COR-L47 (cell line): ENCODE data around the gene BORCS6.

Experiments used
- DNase-seq: peaks from one replicate; lab custom pipeline; 2025; lab: John Stamatoyannopoulos, UW

BORCS6 gene

GRCh38 chr17:8154608-8155155 is 35.3 kb downstream of the BORCS6 start:
- no peak for DNase-seq

- DNase-seq = peak; percentile 34
Observed at GRCh38 chr17:8153957-8154607, 35.9 kb downstream of the BORCS6 start.

GRCh38 chr17:8153525-8153956 is 36.4 kb downstream of the BORCS6 start:
- no peak for DNase-seq

DNA sequence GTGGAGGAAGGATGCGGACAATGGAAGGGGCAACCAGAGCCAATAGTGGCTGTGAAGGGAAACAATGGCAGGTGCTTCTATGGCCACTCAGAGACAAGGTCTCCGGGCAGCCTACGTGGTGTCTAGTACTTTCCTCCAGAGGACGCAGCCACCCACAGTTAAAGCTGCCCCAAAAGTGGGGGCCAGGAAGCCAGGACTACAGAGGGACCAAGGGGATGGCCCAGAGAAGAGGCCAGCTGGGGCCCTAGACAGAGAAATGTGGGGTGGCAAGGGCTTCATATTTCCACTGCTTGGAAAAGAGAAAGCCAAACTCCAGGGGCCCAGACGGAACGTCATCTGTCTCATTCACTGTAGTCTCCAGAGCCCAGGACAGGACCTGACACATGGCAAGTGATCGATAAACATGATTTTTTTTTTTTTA is 36.9 kb downstream of the BORCS6 start:
- no peak for DNase-seq

GRCh38 chr17:8152112-8152775 is 37.7 kb downstream of the BORCS6 start, which contains the start of gene PER1:
Gene PER1, minus strand, starts transcription at chr17:8152404. Its CDS starts 1,698 bp downstream, at chr17:8150706.
- peak; percentile 79 for DNase-seq

- no peak for DNase-seq
Observed at GRCh38 chr17:8151641-8152111, 38.3 kb downstream of the BORCS6 start.

DNA sequence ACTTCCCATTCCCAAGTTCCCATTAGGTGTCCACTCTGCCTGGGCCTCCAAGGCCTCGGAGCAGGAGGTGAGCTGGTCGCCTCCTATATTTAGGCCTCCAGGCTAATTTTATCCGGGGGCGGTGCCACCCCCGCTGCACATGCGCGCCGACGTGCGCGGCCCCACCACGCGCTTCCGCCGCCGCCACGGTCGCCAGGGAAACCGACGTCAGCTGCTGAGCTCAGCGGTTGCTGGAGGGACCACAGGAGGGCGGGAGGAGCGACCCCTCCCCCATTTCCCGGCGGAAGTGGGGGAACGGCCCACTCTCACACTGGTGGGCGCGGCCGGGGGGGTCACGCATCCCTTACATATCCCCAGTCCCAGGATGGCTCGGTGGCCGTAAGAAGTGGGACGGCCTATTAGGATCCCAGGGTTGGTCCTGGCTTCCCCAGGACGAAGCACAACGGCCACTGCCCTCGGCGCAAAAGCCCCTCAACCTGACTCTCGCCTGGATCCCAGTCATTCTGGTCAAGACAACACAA is 38.8 kb downstream of the BORCS6 start:
- DNase-seq = peak; percentile 42

DNA sequence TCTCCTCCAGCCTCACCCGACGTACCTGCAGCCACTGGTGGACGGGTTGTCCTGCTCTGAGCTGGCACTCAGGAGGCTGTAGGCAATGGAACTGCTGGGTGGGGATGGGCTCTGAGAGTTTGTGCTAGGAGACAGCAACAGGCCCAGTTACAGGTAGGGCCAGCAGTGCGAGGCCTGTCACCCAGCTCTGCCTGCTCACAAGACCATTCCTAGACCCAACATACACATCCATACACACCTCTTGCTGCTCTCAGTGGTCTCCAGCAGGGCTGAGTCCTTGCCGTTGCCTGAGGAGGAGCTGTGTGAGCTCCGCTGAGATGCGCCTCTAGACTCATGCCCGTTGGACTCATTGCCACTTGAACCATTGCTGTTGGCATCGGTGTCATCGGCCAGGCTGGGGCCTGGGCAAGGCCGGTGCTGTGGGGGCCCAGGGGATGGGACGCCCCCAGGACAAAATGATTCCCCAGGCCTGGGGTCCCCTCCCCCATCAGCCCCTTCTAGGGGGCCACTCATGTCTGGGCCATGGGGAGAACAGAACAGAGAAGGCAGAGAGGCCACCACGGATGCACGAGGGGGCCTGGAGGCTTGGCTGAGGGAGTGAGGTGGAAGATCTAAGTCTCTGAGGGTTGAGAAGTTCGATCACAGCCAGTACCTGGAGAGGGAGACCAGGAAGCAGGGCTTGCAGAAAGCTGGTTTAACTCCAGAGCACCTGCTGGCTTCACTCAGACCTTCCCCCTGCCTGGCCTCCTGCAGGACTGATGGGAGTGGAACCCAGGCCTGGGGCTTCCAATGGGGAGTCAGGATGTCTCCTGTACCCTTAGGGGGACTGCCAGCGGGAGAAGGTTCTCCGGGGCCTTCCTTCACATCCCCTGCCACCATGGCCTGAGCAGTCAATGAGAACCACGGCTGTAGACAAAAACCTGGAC is 39.5 kb downstream of the BORCS6 start:
- no peak for DNase-seq

DNA sequence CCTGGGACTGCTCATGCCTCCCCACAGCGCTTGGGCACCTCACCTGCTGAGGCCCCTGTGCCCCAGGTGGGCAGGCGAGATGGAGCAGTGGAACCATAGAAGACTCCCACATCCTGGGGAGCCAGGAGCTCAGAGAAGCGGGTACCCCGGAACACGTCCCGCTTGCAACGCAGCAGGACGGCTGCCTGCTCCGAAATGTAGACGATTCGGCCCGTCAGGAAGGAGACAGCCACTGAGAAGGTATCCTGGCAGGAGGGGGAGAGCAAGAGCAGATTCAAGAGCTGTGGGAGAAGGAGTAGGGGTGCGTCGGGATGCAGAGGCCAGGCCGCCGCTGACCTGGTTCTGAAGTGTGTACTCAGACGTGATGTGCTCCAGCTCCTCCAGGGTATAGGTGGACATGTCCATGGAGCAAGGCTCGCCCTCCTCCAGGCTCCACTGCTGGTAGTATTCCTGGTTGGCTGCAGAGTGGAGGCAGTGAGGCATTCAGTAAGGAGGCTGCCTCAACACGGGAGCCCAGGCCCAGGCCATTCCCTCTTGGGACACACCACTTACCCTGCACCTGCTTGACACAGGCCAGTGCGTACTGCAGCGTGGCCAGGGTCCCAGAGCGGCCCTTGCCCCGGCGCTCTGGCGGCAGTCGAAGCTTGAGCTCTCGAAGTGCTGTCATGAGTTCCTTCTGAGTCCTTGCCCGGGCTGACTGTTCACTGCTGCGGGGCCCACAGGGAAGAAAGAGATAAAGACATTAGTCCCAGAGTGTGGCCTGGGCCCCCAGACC is 40.4 kb downstream of the BORCS6 start:
- no peak for DNase-seq

GRCh38 chr17:8148560-8148959 is 41.4 kb downstream of the BORCS6 start:
- DNase-seq = no peak

GRCh38 chr17:8147805-8148404 is 42.1 kb downstream of the BORCS6 start:
- no peak for DNase-seq

DNA sequence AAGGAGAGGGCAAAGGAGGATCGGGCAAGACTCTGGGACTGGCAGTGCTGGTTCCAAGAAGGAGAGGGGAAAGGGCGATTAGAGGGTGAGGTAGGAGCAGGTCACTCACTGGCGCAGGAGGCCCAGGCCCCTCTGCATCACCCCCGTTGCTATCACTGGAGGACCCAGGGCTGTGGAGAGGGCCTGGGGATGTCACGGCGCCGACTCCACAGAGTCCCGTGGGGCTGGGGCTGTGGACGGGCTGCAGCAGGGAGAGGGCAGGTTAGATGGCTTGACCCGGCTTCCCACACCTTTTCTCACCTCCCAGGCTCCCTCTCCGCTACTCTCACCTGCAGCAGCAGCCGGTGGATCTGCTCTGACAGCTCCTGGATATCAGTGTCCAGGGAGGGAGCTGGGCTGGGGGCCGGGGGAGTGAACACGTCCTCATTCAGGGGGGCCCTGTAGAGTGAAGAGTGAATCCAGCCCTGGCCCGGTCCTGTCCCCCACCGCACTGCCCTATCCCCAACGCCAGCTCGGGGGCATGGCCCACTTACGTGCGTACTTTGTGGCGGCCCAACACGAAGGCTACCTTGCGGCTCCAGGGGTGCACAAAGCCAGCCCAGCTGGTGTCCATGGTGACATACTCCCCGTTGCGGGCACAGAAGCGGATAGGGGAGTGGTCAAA is 42.7 kb downstream of the BORCS6 start:
- no peak for DNase-seq

DNA sequence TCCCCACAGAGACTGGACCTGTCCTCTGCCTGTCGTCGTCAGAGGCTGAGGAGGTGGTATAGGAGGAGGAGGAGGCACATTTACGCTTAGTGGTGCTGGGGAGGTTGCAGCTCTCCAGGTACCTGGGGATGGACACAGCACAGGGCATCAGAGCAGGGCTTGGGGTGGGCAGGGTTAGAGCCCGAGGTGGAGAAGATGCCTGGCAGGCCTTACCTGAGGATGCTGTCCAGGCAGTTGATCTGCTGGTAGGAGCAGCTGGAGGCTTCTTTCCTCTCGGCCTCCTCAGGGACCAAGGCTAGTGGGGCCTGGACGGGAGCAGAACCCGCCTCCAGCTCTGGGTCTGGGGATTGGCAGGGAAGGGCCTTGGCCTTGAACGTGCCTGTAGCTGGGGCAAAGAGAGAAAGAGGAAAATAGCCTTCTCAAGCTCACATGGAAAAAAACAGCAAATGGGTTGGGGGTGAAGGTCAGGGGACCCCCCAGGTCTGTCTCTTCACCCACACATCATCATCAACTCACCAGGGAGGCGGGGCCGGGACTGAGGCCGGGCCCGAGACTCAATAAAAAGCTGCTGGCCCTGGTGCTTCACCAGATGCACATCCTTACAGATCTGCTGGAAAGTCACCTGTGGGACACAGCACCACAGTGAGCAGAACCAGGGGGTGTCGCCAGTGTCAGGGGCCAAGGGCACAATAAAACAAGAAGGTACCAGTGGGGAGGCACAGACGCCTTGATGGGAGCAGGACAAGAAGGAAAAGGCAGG is 43.4 kb downstream of the BORCS6 start:
- DNase-seq = no peak

- no peak for DNase-seq
Observed at GRCh38 chr17:8145811-8146210, 44.2 kb downstream of the BORCS6 start.

DNA sequence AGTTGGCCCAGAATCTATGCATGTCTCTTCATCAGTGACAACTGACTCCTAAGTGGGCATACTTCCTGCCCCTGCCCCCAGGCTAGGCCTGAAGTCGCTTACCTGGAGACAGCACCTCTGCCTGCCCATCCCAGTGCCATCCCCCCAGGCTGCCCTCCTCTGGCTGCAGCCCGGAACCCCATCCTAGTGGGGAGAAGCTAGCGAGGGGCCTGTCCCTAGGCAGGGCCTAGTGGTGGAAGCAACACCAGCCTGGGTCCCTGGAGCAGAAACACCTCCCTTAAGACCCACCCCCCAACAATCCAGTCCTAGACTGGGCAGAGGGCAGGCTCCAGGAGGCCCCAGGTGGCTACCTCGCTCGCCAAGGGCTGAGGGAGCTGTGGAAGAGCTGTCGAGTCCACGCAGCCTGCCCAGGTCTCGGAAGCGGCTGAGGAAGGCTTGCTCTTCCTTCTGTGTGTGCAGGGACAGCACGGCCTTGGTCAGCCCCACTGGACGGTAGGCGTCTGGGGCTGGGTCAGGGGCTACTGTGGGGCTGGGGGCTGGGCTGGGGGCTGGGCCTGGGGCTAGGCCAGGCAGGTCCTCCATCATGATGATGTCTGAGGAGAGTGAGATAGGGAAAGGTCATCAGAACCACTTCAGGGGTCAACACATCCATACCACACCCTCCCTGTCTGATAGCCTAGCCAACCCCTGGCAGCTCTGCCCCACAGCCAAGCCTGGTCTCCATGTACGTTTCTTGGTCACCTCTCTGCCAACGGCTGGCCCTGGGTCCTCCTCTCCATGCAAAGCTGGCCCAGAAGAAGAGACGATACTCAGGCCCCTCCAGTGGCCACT is 45.4 kb downstream of the BORCS6 start:
- no peak for DNase-seq

- no peak for DNase-seq
Observed at GRCh38 chr17:8143581-8144400, 46.2 kb downstream of the BORCS6 start.

DNA sequence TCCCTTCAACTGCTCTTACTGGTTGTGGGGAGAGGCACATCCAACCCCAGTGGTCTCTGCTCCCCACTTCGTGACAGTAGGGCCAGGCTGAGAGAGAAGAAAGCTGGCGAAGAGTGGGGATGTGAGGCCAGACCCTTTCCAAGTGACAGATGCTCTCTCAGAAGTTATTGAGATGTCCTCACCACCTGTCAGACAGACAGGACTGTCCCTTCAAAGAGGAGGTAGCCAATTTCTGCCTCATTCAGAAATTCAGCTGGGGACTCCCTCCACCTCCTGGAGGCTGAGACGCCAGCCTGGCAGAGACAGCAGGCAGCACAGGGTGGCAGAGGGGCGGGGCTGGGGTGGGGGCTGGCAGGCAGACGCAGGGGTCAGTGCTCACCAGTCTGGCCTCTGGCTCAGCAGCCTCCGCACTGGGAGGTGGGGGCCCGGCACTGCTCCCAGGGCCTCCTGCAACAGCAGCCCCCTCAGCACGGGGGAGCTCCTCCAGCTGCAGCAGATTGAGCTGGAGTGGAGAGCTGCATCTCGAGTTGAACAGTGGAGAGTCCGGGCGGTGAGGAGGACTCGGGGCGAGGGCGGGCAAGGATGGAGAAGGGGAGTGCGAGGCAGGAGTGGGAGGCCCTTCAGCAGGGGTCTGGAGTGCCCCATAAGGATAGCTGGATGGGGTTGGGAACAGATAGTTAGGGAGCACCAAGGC is 46.9 kb downstream of the BORCS6 start:
- no peak for DNase-seq
